Hepatocyte (in vitro differentiated cells): ENCODE results near the gene VEPH1. TPM values are rescaled to one million over a fixed set of nuclear protein-coding genes. Genes with fewer than 3 reads are reported as not detected.

Source experiments
- DNase-seq: peaks from one replicate; pipeline ENCODE4 v3.0.0-alpha.2; 2016; ENCODE audit warnings: low spot score
- H2AFZ ChIP-seq: fragments of 200-600 bp; sonication (generic); 2 replicates; pipeline ENCODE4 v1.6.0; 2016; ENCODE audit warnings: antibody characterized with exemption, mild to moderate bottlenecking
- H3K27ac ChIP-seq: fragments of 200-600 bp; sonication (generic); 2 replicates; pipeline ENCODE4 v1.5.1; 2016; ENCODE audit warnings: mild to moderate bottlenecking
- H3K27me3 ChIP-seq: fragments of 200-600 bp; sonication (generic); 2 replicates; pipeline ENCODE4 v1.6.1; 2016
- H3K36me3 ChIP-seq: fragments of 200-600 bp; sonication (generic); replicated peaks from 2 replicates; pipeline ENCODE4 v1.5.1; 2016; ENCODE audit warnings: low read depth; ENCODE audit not compliant: insufficient read depth
- H3K4me1 ChIP-seq: fragments of 200-600 bp; sonication (generic); 2 replicates; pipeline ENCODE4 v1.5.1; 2016; ENCODE audit warnings: mild to moderate bottlenecking, moderate library complexity; ENCODE audit not compliant: insufficient read depth
- H3K4me2 ChIP-seq: fragments of 200-600 bp; sonication (generic); 2 replicates; pipeline ENCODE4 v1.6.0; 2016
- H3K4me3 ChIP-seq: fragments of 200-600 bp; sonication (generic); 2 replicates; pipeline ENCODE4 v1.5.1; 2016; ENCODE audit warnings: mild to moderate bottlenecking
- H3K79me2 ChIP-seq: fragments of 200-600 bp; sonication (generic); 2 replicates; pipeline ENCODE4 v1.6.0; 2017; ENCODE audit warnings: mild to moderate bottlenecking
- H3K9me2 ChIP-seq: fragments of 200-600 bp; sonication (generic); replicated peaks from 2 replicates; pipeline ENCODE4 v1.6.0; 2017; ENCODE audit warnings: mild to moderate bottlenecking; ENCODE audit not compliant: insufficient read depth
- H3K9me3 ChIP-seq: fragments of 200-600 bp; sonication (generic); 2 replicates; pipeline ENCODE4 v1.5.1; 2016; ENCODE audit warnings: low read depth, mild to moderate bottlenecking
- H4K20me1 ChIP-seq: fragments of 200-600 bp; sonication (generic); 2 replicates; pipeline ENCODE4 v1.6.0; 2016; ENCODE audit warnings: mild to moderate bottlenecking; ENCODE audit not compliant: insufficient read depth, poor library complexity, severe bottlenecking
- EZH2 ChIP-seq: fragments of 200-600 bp; sonication (generic); IDR thresholded peaks from 2 replicates; pipeline ENCODE4 v1.6.1; 2016; ENCODE audit warnings: antibody characterized with exemption, mild to moderate bottlenecking, borderline replicate concordance
- EZH2phosphoT487 ChIP-seq: fragments of 200-600 bp; sonication (generic); IDR thresholded peaks from one replicate; pipeline ENCODE4 v1.6.1; 2018; ENCODE audit warnings: antibody characterized with exemption, mild to moderate bottlenecking, low read depth, moderate library complexity; ENCODE audit not compliant: unreplicated experiment, severe bottlenecking
- WGBS: methylation state at CpG from one replicate; pipeline ENCODE4 v1.1.6; 2016; ENCODE audit warnings: low lambda C conversion rate; ENCODE audit errors: missing lambda C conversion rate; 5-methylcytosine and 5-hydroxymethylcytosine counted together
- polyA plus RNA-seq: library from polyadenylated mRNA; unstranded; fragments of >200 nt; fragmentation: Nextera tagmentation; extraction: Ambion mirVana; gene quantifications from 2 replicates; pipeline ENCODE4 v1.2.1, GENCODE V29; 2016
- total RNA-seq: library from RNA; depleted of rRNA; stranded (reverse); fragments of >200 nt; gene quantifications from 2 replicates; pipeline ENCODE4 v1.2.3, GENCODE V29; 2014
- TF ChIP-seq, protein P1 (sequence below): fragments of 200-600 bp; sonication (generic); IDR thresholded peaks from 2 replicates; pipeline ENCODE4 v1.5.1; 2016; ENCODE audit warnings: antibody characterized with exemption, mild to moderate bottlenecking; ENCODE audit not compliant: poor library complexity

The VEPH1 gene
- total and polyA plus RNA-seq, 2 experiments from 2014 or later, result 2.5 to 4.7 TPM

DNA sequence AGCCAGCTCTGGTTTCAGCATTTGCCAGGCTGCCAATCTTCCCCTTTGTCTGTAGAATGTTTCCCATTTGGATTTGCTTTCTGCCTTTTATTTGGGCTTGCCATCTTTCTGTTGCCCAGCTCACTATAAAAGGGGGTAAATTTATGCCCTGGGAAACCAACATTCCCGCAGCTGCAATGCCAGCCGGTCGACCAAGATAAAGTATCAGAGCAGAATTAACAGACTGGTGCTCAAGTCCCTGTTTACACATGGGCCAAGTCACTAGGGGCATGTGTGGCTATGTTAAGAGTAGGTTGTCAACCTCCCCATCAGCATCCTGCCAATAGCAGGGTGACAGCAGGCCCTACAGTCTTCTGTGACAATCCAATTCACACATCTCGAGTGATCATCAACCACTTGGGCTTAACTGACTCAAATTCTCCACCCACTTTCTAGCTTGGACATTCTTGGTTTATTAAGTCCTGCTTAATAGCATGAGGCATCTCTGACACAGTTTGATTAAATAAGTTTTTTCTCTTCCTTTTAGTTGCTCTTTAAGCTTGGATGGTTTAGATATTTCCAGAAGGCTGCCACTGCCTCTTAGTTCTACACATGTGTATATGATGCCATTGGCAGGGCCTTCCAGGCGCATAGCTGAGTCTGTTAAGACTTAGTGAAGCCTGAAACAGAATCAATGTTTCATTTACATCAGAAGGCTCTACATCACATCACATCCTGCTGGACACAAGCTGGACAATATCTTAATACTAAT, 24.1 kb upstream of the VEPH1 start:
- Histone ChIP-seq H3K36me3 (no peaks in the 10 kb centered on the region), H3K9me3 (no peaks in the 10 kb centered on the region), H2AFZ (no peak overlapping the region), H3K9me2 (no peaks in the 10 kb centered on the region), H3K27ac (no peak overlapping the region), H4K20me1 (no peaks in the 10 kb centered on the region), H3K4me2 (no peak overlapping the region), H3K27me3 (no peaks in the 10 kb centered on the region), H3K4me3 (no peak overlapping the region), H3K79me2 (no peaks in the 10 kb centered on the region), H3K4me1 (no peaks in the 10 kb centered on the region)
- no peak for TF ChIP-seq EZH2phosphoT487
- no peak for TF ChIP-seq EZH2
- TF ChIP-seq, protein P1, sequence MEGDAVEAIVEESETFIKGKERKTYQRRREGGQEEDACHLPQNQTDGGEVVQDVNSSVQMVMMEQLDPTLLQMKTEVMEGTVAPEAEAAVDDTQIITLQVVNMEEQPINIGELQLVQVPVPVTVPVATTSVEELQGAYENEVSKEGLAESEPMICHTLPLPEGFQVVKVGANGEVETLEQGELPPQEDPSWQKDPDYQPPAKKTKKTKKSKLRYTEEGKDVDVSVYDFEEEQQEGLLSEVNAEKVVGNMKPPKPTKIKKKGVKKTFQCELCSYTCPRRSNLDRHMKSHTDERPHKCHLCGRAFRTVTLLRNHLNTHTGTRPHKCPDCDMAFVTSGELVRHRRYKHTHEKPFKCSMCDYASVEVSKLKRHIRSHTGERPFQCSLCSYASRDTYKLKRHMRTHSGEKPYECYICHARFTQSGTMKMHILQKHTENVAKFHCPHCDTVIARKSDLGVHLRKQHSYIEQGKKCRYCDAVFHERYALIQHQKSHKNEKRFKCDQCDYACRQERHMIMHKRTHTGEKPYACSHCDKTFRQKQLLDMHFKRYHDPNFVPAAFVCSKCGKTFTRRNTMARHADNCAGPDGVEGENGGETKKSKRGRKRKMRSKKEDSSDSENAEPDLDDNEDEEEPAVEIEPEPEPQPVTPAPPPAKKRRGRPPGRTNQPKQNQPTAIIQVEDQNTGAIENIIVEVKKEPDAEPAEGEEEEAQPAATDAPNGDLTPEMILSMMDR, result no peak
- 77% methylated on average over 5 of the region's 5 CpGs for WGBS
- no peak for DNase-seq

DNA sequence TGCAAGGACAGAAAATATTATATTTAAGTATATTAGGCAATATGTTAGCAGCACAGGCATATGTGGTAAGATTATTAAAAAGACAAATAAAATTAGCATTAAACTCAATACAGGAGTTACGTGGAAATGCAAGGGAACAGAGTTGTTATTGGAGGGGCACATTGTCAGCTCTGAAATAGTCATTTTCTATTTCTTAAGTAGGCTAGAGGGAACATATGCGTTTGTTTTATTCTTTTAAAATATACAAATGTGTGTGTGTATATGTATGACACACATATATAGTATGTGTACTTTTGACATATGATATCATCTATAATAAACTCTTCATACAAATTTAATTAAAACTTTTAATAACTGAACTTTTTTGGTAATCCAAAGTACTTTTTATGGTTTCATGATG, 22.8 kb upstream of the VEPH1 start:
- Histone ChIP-seq H3K4me2 (no peak overlapping the region), H3K36me3 (no peaks in the 10 kb centered on the region), H3K27me3 (no peaks in the 10 kb centered on the region), H3K27ac (no peak overlapping the region), H3K9me2 (no peaks in the 10 kb centered on the region), H3K9me3 (no peaks in the 10 kb centered on the region), H3K79me2 (no peaks in the 10 kb centered on the region), H4K20me1 (no peaks in the 10 kb centered on the region), H3K4me3 (no peak overlapping the region), H3K4me1 (no peaks in the 10 kb centered on the region), H2AFZ (no peak overlapping the region)
- no peak for DNase-seq
- 92% methylated on average over 2 of the region's 2 CpGs for WGBS
- TF ChIP-seq EZH2 (no peak), EZH2phosphoT487 (no peak)
- TF ChIP-seq, protein P1, result no peak

DNA sequence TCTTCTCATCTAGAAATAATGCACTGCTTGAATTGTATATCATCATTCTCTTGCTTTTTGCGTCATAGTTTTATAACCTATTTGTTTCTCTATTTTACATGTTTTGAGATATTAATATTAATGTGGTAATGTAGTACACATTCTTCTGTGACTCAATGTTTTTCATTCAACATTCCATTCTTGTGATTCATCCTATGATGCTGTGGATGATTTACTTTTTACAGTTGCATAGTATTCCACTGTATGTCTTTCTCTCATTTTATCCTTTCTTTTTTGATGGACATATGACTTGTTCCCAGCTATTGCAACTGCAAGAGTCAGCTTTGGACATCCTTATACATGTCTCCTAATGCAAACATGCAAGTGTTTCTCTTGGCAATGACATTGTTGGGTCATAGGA, 20.6 kb upstream of the VEPH1 start:
- no peaks in the 10 kb centered on the region for H3K79me2 ChIP-seq
- no peaks in the 10 kb centered on the region for H3K9me2 ChIP-seq
- WGBS, result 93% methylated on average over 1 of the region's 1 CpG
- no peak overlapping the region for H2AFZ ChIP-seq
- no peaks in the 10 kb centered on the region for H3K27me3 ChIP-seq
- no peaks in the 10 kb centered on the region for H3K9me3 ChIP-seq
- H4K20me1 ChIP-seq, result no peaks in the 10 kb centered on the region
- no peak for TF ChIP-seq EZH2
- TF ChIP-seq, protein P1, result no peak
- no peak for TF ChIP-seq EZH2phosphoT487
- no peak overlapping the region for H3K4me3 ChIP-seq
- H3K4me1 ChIP-seq, result no peaks in the 10 kb centered on the region
- no peak for DNase-seq
- H3K4me2 ChIP-seq, result no peak overlapping the region
- H3K36me3 ChIP-seq, result no peaks in the 10 kb centered on the region
- no peak overlapping the region for H3K27ac ChIP-seq

- no peak overlapping the region for H3K4me2 ChIP-seq
- H3K36me3 ChIP-seq, result no peaks in the 10 kb centered on the region
- no peaks in the 10 kb centered on the region for H3K9me3 ChIP-seq
- TF ChIP-seq EZH2phosphoT487 (no peak), EZH2 (no peak)
- TF ChIP-seq, protein P1, result no peak
- no peak overlapping the region for H3K4me3 ChIP-seq
- no peaks in the 10 kb centered on the region for H3K27me3 ChIP-seq
- no peak overlapping the region for H2AFZ ChIP-seq
- H3K9me2 ChIP-seq, result no peaks in the 10 kb centered on the region
- H3K27ac ChIP-seq, result no peak overlapping the region
- H4K20me1 ChIP-seq, result no peaks in the 10 kb centered on the region
- H3K79me2 ChIP-seq, result no peaks in the 10 kb centered on the region
- no peaks in the 10 kb centered on the region for H3K4me1 ChIP-seq
- DNase-seq, result no peak
These were observed 19.4 kb upstream of the VEPH1 start for GRCh38 chr3:157522648-157523047.
